PC-3 (cell line): ENCODE results near the gene ADCY10. TPM values are rescaled to one million over a fixed set of nuclear protein-coding genes. Genes with fewer than 3 reads are reported as not detected.
"Not testable (repeated sequence)": the region's sequence is repeated elsewhere in the genome, so short reads cannot be mapped to it uniquely, and the experiment has no call there.

Experiments
- ATAC-seq: fragments of 200-7000 bp; cut with Tn5 transposase; 2 replicates; pipeline ENCODE4 v1.9.1; 2020; ENCODE audit warnings: mild to moderate bottlenecking, moderate library complexity
- BruUV-seq: library from RNA; stranded (reverse); fragments of 400-500 nt; replicated peaks from 2 replicates; lab custom pipeline; 2021; lab: Mats Ljungman, UMichigan
- CTCF ChIA-PET: fragments of 300-600 bp; sonication (Branson Sonifier 250); formaldehyde crosslinking; loops from one replicate; lab custom pipeline; 2022; ENCODE audit warnings: antibody characterized with exemption; lab: Charles Lee
- POLR2A ChIA-PET: fragments of 300-600 bp; sonication (Branson Sonifier 250); formaldehyde crosslinking; loops from one replicate; lab custom pipeline; 2022; ENCODE audit warnings: antibody characterized with exemption; ENCODE audit not compliant: unreplicated experiment; lab: Charles Lee
- DNase-seq: peaks from one replicate; pipeline ENCODE4 v3.0.0-alpha.2; 2015
- H2AFZ ChIP-seq: fragments of 300-600 bp; sonication (generic); 2 replicates; pipeline ENCODE4 v1.6.0; 2016; ENCODE audit warnings: antibody characterized with exemption, low read length
- H3F3A ChIP-seq: fragments of 300-600 bp; sonication (generic); one replicate; pipeline ENCODE4 v1.6.0; 2017; ENCODE audit warnings: antibody characterized with exemption, low read length, control low read depth, mild to moderate bottlenecking; ENCODE audit not compliant: unreplicated experiment
- H3K27ac ChIP-seq: fragments of 300-600 bp; sonication (generic); 2 replicates; pipeline ENCODE4 v1.5.1; 2016; ENCODE audit warnings: mild to moderate bottlenecking, low read length
- H3K27me3 ChIP-seq: fragments of 300-600 bp; sonication (generic); 2 replicates; pipeline ENCODE4 v1.6.1; 2016; ENCODE audit warnings: low read length, mixed read lengths
- H3K36me3 ChIP-seq: fragments of 300-600 bp; sonication (generic); 2 replicates; pipeline ENCODE4 v1.6.1; 2016; ENCODE audit warnings: low read depth, mixed run types, low read length, mixed read lengths
- H3K4me1 ChIP-seq: fragments of 300-600 bp; sonication (generic); 2 replicates; pipeline ENCODE4 v1.5.1; 2016; ENCODE audit warnings: low read length; ENCODE audit not compliant: insufficient read depth
- H3K4me2 ChIP-seq: fragments of 300-600 bp; sonication (generic); 2 replicates; pipeline ENCODE4 v1.6.0; 2016; ENCODE audit warnings: low read length
- H3K4me3 ChIP-seq: fragments of 300-600 bp; sonication (generic); 2 replicates; pipeline ENCODE4 v1.5.1; 2016; ENCODE audit warnings: mild to moderate bottlenecking, low read length, mixed read lengths
- H3K79me2 ChIP-seq: fragments of 300-600 bp; sonication (generic); 2 replicates; pipeline ENCODE4 v1.6.1; 2017; ENCODE audit warnings: low read length, mixed read lengths
- H3K9ac ChIP-seq: fragments of 300-600 bp; sonication (generic); 2 replicates; pipeline ENCODE4 v1.6.0; 2016; ENCODE audit warnings: mild to moderate bottlenecking, low read length
- H3K9me2 ChIP-seq: fragments of 300-600 bp; sonication (generic); replicated peaks from 2 replicates; pipeline ENCODE4 v1.6.1; 2016; ENCODE audit warnings: mixed run types, low read length, mixed read lengths
- H3K9me3 ChIP-seq: fragments of 300-600 bp; sonication (generic); 2 replicates; pipeline ENCODE4 v1.6.1; 2016; ENCODE audit warnings: low read length, mixed read lengths
- H4K20me1 ChIP-seq: fragments of 300-600 bp; sonication (generic); 2 replicates; pipeline ENCODE4 v1.6.1; 2016; ENCODE audit warnings: low read length, mixed read lengths
- EZH2 ChIP-seq: fragments of 300-600 bp; sonication (generic); IDR thresholded peaks from one replicate; pipeline ENCODE4 v1.6.1; 2017; ENCODE audit warnings: antibody characterized with exemption, mild to moderate bottlenecking, low read length; ENCODE audit not compliant: unreplicated experiment
- EZH2phosphoT487 ChIP-seq: fragments of 300-600 bp; sonication (generic); IDR thresholded peaks from 2 replicates; pipeline ENCODE4 v1.6.1; 2018; ENCODE audit warnings: mild to moderate bottlenecking, antibody characterized with exemption, low read length, borderline replicate concordance
- intact Hi-C: fragments of 100-400 bp; cut with micrococcal nuclease; formaldehyde crosslinking; loops from 2 replicates; pipeline ENCODE4 v1.9.0; 2023
- total RNA-seq: library from RNA; depleted of rRNA; stranded (reverse); fragments of >200 nt; gene quantifications from 2 replicates; pipeline ENCODE4 v1.2.3, GENCODE V29; 2014
- TF ChIP-seq, protein P1 (sequence below): fragments of 300-600 bp; sonication (generic); conservative IDR thresholded peaks from 2 replicates; pipeline ENCODE4 v1.5.1; 2017; ENCODE audit warnings: antibody characterized with exemption, low read depth, mild to moderate bottlenecking, low read length

The ADCY10 gene
- total RNA-seq, 1 experiment from 2014 or later, result not detected

- Histone ChIP-seq H3K4me2 (no peak overlapping the region), H2AFZ (no peak overlapping the region), H3K79me2 (no peaks in the 10 kb centered on the region), H3K36me3 (no peaks in the 10 kb centered on the region), H3K27ac (no peak overlapping the region), H3F3A (no peaks in the 10 kb centered on the region), H3K9me3 (no peaks in the 10 kb centered on the region), H3K9ac (no peak overlapping the region), H3K4me1 (no peaks in the 10 kb centered on the region), H3K4me3 (no peak overlapping the region), H4K20me1 (no peaks in the 10 kb centered on the region), H3K9me2 (no peaks in the 10 kb centered on the region), H3K27me3 (no peaks in the 10 kb centered on the region)
- no TSS peak for BruUV-seq
- DNase-seq (no peak), ATAC-seq (no peak)
- intact Hi-C loops, result no loop called here
- TF ChIP-seq EZH2 (no peak), EZH2phosphoT487 (no peak)
- TF ChIP-seq, protein P1, sequence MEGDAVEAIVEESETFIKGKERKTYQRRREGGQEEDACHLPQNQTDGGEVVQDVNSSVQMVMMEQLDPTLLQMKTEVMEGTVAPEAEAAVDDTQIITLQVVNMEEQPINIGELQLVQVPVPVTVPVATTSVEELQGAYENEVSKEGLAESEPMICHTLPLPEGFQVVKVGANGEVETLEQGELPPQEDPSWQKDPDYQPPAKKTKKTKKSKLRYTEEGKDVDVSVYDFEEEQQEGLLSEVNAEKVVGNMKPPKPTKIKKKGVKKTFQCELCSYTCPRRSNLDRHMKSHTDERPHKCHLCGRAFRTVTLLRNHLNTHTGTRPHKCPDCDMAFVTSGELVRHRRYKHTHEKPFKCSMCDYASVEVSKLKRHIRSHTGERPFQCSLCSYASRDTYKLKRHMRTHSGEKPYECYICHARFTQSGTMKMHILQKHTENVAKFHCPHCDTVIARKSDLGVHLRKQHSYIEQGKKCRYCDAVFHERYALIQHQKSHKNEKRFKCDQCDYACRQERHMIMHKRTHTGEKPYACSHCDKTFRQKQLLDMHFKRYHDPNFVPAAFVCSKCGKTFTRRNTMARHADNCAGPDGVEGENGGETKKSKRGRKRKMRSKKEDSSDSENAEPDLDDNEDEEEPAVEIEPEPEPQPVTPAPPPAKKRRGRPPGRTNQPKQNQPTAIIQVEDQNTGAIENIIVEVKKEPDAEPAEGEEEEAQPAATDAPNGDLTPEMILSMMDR, result no peak
- POLR2A ChIA-PET, result no interaction called here
- CTCF ChIA-PET, result interaction anchor here (0.5 kb wide), 1 partner anchor 182 kb away, joined by 3 read pairs; no protein-coding TSS in a partner anchor
Measured at GRCh38 chr1:167808104-167808503, 105.8 kb downstream of the ADCY10 start.

GRCh38 chr1:167806676-167807075 is 107.3 kb downstream of the ADCY10 start:
- H3K4me1 ChIP-seq, CTCF ChIA-PET, H3K4me2 ChIP-seq, H3K9me3 ChIP-seq, H3K36me3 ChIP-seq, intact Hi-C loops, H3K27me3 ChIP-seq, H4K20me1 ChIP-seq, DNase-seq, BruUV-seq, H3K9ac ChIP-seq, H3F3A ChIP-seq, H3K27ac ChIP-seq, H3K79me2 ChIP-seq, POLR2A ChIA-PET, H2AFZ ChIP-seq, H3K9me2 ChIP-seq, H3K4me3 ChIP-seq, ATAC-seq: not testable (repeated sequence)

DNA sequence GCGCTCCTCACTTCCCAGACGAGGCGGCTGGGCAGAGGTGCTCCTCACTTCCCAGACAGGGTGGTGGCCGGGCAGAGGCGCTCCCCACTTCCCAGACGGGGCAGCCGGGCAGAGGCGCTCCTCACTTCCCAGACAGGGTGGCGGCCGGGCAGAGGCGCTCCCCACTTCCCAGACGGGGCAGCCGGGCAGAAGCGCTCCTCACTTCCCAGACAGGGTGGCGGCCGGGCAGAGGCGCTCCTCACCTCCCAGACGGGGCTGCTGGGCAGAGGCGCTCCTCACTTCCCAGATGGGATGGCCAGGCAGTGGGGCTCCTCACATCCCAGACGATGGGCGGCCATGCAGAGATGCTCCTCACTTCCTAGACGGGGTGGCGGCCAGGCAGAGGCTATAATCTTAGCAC is 107.7 kb downstream of the ADCY10 start:
- H3K79me2 ChIP-seq, DNase-seq, H3K4me1 ChIP-seq, H2AFZ ChIP-seq, H3K4me3 ChIP-seq, H3F3A ChIP-seq, H3K9ac ChIP-seq, H3K27me3 ChIP-seq, CTCF ChIA-PET, H4K20me1 ChIP-seq, BruUV-seq, H3K36me3 ChIP-seq, ATAC-seq, H3K9me3 ChIP-seq, POLR2A ChIA-PET, H3K9me2 ChIP-seq, H3K27ac ChIP-seq, H3K4me2 ChIP-seq, intact Hi-C loops: not testable (repeated sequence)

DNA sequence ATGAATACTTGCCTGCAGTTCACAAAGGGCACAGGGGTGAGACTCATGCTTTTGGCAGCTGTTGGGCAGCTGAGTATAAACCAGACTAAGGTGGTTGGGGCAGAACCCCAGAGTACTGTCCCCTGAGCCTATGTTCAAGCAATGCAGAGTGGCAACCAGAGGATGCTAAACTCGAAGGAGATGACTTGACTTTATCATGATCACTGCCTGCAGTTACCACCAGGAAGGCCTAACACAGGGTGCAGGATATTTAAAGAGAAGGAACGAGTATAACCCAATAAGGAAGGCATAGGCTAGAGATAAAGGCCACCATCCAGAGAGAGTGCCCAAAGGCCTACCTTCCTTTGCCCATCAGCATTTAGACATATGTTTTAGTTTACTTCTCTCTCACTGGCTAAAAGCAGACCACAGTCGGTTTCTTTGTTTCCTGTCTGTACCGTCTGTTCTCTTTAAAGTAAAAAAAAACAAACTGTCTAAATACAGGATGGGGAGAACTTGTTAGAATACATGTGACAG is 108.8 kb downstream of the ADCY10 start:
- BruUV-seq, result no TSS peak
- H2AFZ ChIP-seq, result no peak overlapping the region
- intact Hi-C loops, result no loop called here
- POLR2A ChIA-PET, result no interaction called here
- H3K9me3 ChIP-seq, result no peaks in the 10 kb centered on the region
- no peaks in the 10 kb centered on the region for H3K9me2 ChIP-seq
- H3K27ac ChIP-seq, result no peak overlapping the region
- H3K9ac ChIP-seq, result no peak overlapping the region
- H4K20me1 ChIP-seq, result no peaks in the 10 kb centered on the region
- no peak overlapping the region for H3K4me3 ChIP-seq
- CTCF ChIA-PET, result no interaction called here
- TF ChIP-seq EZH2 (no peak), EZH2phosphoT487 (no peak)
- TF ChIP-seq, protein P1, result no peak
- ATAC-seq (no peak), DNase-seq (no peak)
- no peaks in the 10 kb centered on the region for H3K79me2 ChIP-seq
- no peaks in the 10 kb centered on the region for H3K36me3 ChIP-seq
- no peaks in the 10 kb centered on the region for H3K27me3 ChIP-seq
- no peak overlapping the region for H3K4me2 ChIP-seq
- H3F3A ChIP-seq, result no peaks in the 10 kb centered on the region
- H3K4me1 ChIP-seq, result no peaks in the 10 kb centered on the region
